ENCODE measurements around the gene AKAP6.

- TF ChIP-seq CTCF (IDR thresholded peaks at IDR 0.05; ENCODE audit: low read depth, low read length, poor library complexity, severe bottlenecking) (no peak), EZH2phosphoT487 (IDR thresholded peaks at IDR 0.05; ENCODE audit: borderline replicate concordance, low read length) (no peak)
These were observed 328.0 kb downstream of the AKAP6 start for GRCh38 chr14:32657081-32657480.
